AG20443 (cell line): ENCODE data around the gene ECE2.

Experiments used
- DNase-seq: peaks from one replicate; pipeline ENCODE4 v3.0.0; 2012; ENCODE audit warnings: low spot score, mixed read lengths

Gene ECE2

GRCh38 chr3:184314700-184315542 is 39.1 kb downstream of the ECE2 start:
- DNase-seq: peak; percentile 91

- DNase-seq: peak; percentile 9
Observed at GRCh38 chr3:184315543-184315867, 39.7 kb downstream of the ECE2 start.

- DNase-seq: peak; percentile 10
Observed at GRCh38 chr3:184315871-184316661, 40.2 kb downstream of the ECE2 start.

GRCh38 chr3:184316792-184317191 is 41.0 kb downstream of the ECE2 start:
- DNase-seq: no peak

- DNase-seq: no peak
Observed at GRCh38 chr3:184317201-184317600, 41.4 kb downstream of the ECE2 start.

- DNase-seq: peak; percentile 98
Observed at GRCh38 chr3:184320104-184320445, 44.3 kb downstream of the ECE2 start.

- no peak for DNase-seq
Observed at GRCh38 chr3:184321666-184322065, 45.8 kb downstream of the ECE2 start.

GRCh38 chr3:184322731-184323487 is 47.1 kb downstream of the ECE2 start:
- peak; percentile 47 for DNase-seq

GRCh38 chr3:184323696-184324095 is 47.9 kb downstream of the ECE2 start:
- DNase-seq: peak; percentile 1

GRCh38 chr3:184325269-184325668 is 49.4 kb downstream of the ECE2 start:
- DNase-seq: peak; percentile 0

GRCh38 chr3:184325715-184326369 is 50.0 kb downstream of the ECE2 start:
- peak; percentile 1 for DNase-seq

GRCh38 chr3:184327171-184327570 is 51.3 kb downstream of the ECE2 start:
- DNase-seq: no peak

GRCh38 chr3:184328516-184328915 is 52.7 kb downstream of the ECE2 start:
- no peak for DNase-seq

GRCh38 chr3:184332370-184333090 is 56.7 kb downstream of the ECE2 start:
- DNase-seq: peak; percentile 69

GRCh38 chr3:184333190-184333589 is 57.4 kb downstream of the ECE2 start:
- DNase-seq: no peak

- DNase-seq: no peak
Observed at GRCh38 chr3:184333700-184334099, 57.9 kb downstream of the ECE2 start.

- DNase-seq: no peak
Observed at GRCh38 chr3:184334470-184335158, 58.8 kb downstream of the ECE2 start.

- no peak for DNase-seq
Observed at GRCh38 chr3:184335291-184335660, 59.5 kb downstream of the ECE2 start.

GRCh38 chr3:184335661-184336546 is 60.1 kb downstream of the ECE2 start:
- peak; percentile 91 for DNase-seq
